ENCODE data around the gene TEX261.

Gene TEX261

DNA sequence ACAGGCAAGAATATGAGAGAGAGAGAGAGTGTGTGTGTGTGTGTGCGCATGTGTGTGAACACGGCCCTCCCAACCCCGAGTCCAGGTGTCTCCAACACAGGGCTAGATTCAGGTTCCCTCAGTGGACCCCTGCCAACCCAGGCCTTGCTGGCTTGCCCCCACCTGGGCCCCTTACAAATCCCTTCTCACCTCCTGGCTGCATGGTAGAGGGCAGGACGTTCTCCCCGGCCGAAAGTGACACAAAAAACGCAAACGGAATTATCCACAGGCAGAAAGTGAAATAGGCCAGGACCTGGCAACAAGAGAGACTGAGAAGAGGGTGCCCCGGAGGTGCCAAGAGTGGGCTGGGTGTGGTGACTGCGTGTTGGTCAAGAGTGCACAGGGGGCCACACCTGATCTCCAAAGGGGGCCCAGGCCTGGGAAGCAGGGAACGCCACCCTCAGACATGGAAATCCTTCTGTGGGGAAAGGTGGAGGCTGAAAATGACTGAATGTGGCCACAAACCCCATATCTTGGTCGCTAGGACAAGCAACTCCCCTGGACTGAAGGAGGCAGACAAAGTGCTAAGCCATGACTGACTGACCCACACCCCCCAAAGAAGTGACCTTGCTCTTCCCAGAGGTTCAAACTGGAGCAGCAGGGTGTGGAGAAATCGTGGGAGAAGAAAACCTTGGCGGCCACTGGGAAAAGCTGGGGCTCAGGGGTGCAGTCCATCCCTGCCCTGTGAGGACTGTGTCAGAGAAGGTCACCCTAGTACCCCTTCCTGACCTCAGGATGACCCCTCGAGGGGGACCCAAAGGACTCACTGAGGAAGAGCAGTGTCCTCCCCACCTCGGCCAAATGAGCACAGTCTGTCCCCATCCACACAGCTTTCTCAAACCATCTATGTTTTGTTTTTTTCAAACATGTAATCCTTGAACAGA lies 5.7 kb downstream of the TEX261 start:
- Histone ChIP-seq H3K27me3 (ENCODE audit: control insufficient read depth in 1 of 2, insufficient read depth in 2 of 2, low read length in 2 of 2) (no peaks in the 10 kb centered on the region), H3K36me3 (ENCODE audit: control insufficient read depth in 1 of 2, insufficient read depth in 2 of 2, low read length in 2 of 2) (peaks cover 42 to 60% of the 10 kb centered on the region in 2 donors), H3K4me3 (ENCODE audit: low read depth in 1 of 2, low read length in 2 of 2) (no peak overlapping the region), H3K9me3 (ENCODE audit: control insufficient read depth in 1 of 2, low read length in 2 of 2) (no peaks in the 10 kb centered on the region), H3K27ac (ENCODE audit: low read depth, low read length) (no peak overlapping the region), H3K9ac (ENCODE audit: low read depth in 1 of 2, low read length in 2 of 2) (no peak overlapping the region), H3K4me1 (ENCODE audit: control insufficient read depth in 1 of 2, insufficient read depth in 2 of 2, low read length in 2 of 2) (peaks cover 14 to 21% of the 10 kb centered on the region in 2 donors)

DNA sequence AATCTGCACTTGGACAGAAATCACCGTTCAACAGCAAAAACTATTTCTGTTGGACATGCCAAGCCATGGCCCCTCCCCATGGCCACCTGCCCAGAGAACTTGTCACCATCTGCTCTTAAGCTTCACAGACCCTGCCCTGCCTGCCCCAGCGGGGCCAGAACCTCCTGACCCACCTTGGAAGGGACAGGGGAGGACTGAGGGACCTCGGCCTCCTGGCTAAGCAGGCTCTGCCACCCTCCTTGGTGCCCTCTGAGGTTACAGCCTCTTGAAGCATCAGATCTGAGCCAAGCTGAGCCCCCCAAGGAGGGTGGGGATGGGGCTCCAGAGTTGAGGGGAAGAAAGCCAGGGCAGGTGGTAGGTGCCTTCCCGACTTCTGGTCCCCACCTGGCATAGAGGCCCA lies 6.5 kb downstream of the TEX261 start:
- H3K4me1 ChIP-seq (ENCODE audit: control insufficient read depth in 1 of 2, insufficient read depth in 2 of 2, low read length in 2 of 2): peaks cover 6 to 12% of the 10 kb centered on the region in 2 donors
- peaks cover 42 to 63% of the 10 kb centered on the region in 2 donors for H3K36me3 ChIP-seq (ENCODE audit: control insufficient read depth in 1 of 2, insufficient read depth in 2 of 2, low read length in 2 of 2)
- no peak overlapping the region for H3K27ac ChIP-seq (ENCODE audit: low read depth, low read length)

DNA sequence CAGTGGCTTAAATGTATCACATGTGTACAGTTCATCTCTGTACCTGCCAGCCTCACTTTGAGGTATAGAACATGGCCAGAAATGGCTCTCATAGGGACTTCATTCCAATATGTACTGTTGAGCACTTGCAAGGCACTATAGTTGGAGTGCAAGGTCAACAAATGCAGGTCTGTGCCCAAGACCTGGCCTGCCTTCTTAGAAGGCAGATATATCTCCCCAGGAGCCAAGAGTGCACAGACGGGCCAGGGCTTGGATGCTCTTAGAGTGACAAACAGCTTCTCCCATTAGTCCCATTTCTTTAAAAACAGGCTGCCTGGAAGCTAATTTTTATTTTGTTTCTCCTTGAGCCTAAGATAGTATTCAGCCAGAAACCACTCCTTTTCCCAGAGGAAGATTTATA lies 7.3 kb downstream of the TEX261 start:
- H3K27me3 ChIP-seq (ENCODE audit: control insufficient read depth in 1 of 2, insufficient read depth in 2 of 2, low read length in 2 of 2): no peaks in the 10 kb centered on the region
- H3K4me1 ChIP-seq (ENCODE audit: control insufficient read depth in 1 of 2, insufficient read depth in 2 of 2, low read length in 2 of 2): peaks cover 0 to 6% of the 10 kb centered on the region in 2 donors
- no peak overlapping the region for H3K27ac ChIP-seq (ENCODE audit: low read depth, low read length)
- H3K4me3 ChIP-seq (ENCODE audit: low read depth in 1 of 2, low read length in 2 of 2): no peak overlapping the region
- H3K9ac ChIP-seq (ENCODE audit: low read depth in 1 of 2, low read length in 2 of 2): no peak overlapping the region
- H3K9me3 ChIP-seq (ENCODE audit: control insufficient read depth in 1 of 2, low read length in 2 of 2): no peaks in the 10 kb centered on the region
- H3K36me3 ChIP-seq (ENCODE audit: control insufficient read depth in 1 of 2, insufficient read depth in 2 of 2, low read length in 2 of 2): peaks cover 42 to 63% of the 10 kb centered on the region in 2 donors

More for the DNA sequence above, 6.5 kb downstream of the TEX261 start:
- H3K27me3 ChIP-seq (ENCODE audit: control insufficient read depth in 1 of 2, insufficient read depth in 2 of 2, low read length in 2 of 2): no peaks in the 10 kb centered on the region
- H3K9ac ChIP-seq (ENCODE audit: low read depth in 1 of 2, low read length in 2 of 2): no peak overlapping the region
- no peaks in the 10 kb centered on the region for H3K9me3 ChIP-seq (ENCODE audit: control insufficient read depth in 1 of 2, low read length in 2 of 2)
- H3K4me3 ChIP-seq (ENCODE audit: low read depth in 1 of 2, low read length in 2 of 2): no peak overlapping the region

DNA sequence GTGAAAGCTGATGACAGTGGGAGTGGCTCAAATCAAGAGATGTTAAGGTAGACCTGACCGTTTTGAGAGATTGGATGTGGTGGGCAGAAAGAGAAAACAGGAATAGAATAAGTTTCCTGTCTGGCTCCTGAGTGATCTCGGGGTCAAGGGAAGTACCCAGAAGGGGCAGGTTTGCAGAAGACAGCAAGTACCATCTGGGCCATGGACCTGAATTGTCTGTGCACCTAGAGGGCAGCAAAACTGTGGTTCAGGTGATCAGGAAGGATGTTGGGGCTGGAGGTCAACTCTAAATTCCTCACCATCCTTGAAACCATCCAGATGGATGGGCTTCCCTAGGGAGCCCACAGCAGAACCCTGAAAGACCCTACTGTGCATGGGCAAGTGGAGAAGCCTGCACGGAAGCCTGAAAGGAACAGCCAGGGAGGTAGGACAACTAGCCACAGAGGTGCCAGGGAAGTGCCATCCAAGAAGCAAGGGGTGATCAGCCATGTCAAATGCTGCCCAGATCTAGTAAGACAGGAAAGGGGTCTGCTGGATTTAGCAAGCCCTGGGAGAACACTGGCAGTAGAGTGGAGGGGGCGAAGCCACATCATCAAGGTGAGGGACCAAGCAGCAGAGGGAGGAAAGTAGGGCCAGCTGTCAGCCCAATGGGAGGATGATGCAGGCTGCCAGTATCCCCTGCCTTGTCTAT lies 8.0 kb downstream of the TEX261 start:
- H3K27me3 ChIP-seq (ENCODE audit: control insufficient read depth in 1 of 2, insufficient read depth in 2 of 2, low read length in 2 of 2): no peaks in the 10 kb centered on the region
- no peaks in the 10 kb centered on the region for H3K9me3 ChIP-seq (ENCODE audit: control insufficient read depth in 1 of 2, low read length in 2 of 2)
- H3K36me3 ChIP-seq (ENCODE audit: control insufficient read depth in 1 of 2, insufficient read depth in 2 of 2, low read length in 2 of 2): peaks cover 40 to 59% of the 10 kb centered on the region in 2 donors
- H3K4me3 ChIP-seq (ENCODE audit: low read depth in 1 of 2, low read length in 2 of 2): no peak overlapping the region
- H3K9ac ChIP-seq (ENCODE audit: low read depth in 1 of 2, low read length in 2 of 2): no peak overlapping the region
- peaks cover 0 to 6% of the 10 kb centered on the region in 2 donors for H3K4me1 ChIP-seq (ENCODE audit: control insufficient read depth in 1 of 2, insufficient read depth in 2 of 2, low read length in 2 of 2)
- H3K27ac ChIP-seq (ENCODE audit: low read depth, low read length): no peak overlapping the region

DNA sequence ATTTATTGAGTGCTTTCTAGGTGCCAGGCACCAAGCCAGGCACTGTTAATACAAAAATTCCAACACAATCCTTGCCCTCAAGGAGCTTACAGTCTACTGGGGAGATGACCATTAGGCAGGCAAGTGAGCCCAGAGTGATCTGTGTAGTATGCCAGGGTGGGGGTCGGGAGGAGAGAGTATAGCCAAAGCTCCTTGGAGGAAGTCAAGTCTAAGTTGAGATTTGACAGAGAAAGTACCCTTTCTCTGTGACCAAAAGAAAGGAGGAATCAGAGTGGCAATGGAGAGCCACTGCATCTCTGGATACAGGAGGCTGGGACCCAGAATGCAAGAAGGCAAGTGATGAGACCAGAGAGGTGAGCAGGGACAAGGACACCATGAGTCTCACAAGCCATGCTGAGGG lies 8.7 kb downstream of the TEX261 start:
- Histone ChIP-seq H3K4me1 (ENCODE audit: control insufficient read depth in 1 of 2, insufficient read depth in 2 of 2, low read length in 2 of 2) (peaks cover 0 to 6% of the 10 kb centered on the region in 2 donors), H3K9me3 (ENCODE audit: control insufficient read depth in 1 of 2, low read length in 2 of 2) (no peaks in the 10 kb centered on the region), H3K4me3 (ENCODE audit: low read depth in 1 of 2, low read length in 2 of 2) (no peak overlapping the region), H3K27ac (ENCODE audit: low read depth, low read length) (no peak overlapping the region), H3K36me3 (ENCODE audit: control insufficient read depth in 1 of 2, insufficient read depth in 2 of 2, low read length in 2 of 2) (peaks cover 33 to 53% of the 10 kb centered on the region in 2 donors), H3K9ac (ENCODE audit: low read depth in 1 of 2, low read length in 2 of 2) (no peak overlapping the region), H3K27me3 (ENCODE audit: control insufficient read depth in 1 of 2, insufficient read depth in 2 of 2, low read length in 2 of 2) (no peaks in the 10 kb centered on the region)

DNA sequence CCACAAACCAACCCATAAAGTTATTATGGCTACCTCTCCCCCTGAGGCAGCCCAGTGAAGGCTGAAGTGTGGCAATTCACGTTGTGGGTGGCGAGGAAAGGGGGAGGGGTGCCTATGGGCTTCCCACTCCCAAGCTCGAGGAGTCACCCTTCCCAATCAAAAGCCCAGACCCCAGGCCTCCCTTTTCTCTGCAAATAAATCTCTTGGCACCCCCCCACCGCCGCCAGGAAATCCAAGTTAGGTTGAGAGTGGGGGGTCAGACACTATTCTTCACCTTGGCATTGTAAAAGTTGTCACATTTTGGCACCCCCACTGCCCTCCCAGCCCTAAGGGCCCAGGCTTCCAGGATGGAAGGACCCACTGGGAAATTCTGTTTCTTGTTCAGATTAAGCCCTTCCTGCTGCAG lies 9.4 kb downstream of the TEX261 start:
- Histone ChIP-seq H3K4me1 (ENCODE audit: control insufficient read depth in 1 of 2, insufficient read depth in 2 of 2, low read length in 2 of 2) (peaks cover 0 to 6% of the 10 kb centered on the region in 2 donors), H3K36me3 (ENCODE audit: control insufficient read depth in 1 of 2, insufficient read depth in 2 of 2, low read length in 2 of 2) (peaks cover 28 to 46% of the 10 kb centered on the region in 2 donors), H3K27ac (ENCODE audit: low read depth, low read length) (no peak overlapping the region), H3K27me3 (ENCODE audit: control insufficient read depth in 1 of 2, insufficient read depth in 2 of 2, low read length in 2 of 2) (no peaks in the 10 kb centered on the region), H3K4me3 (ENCODE audit: low read depth in 1 of 2, low read length in 2 of 2) (no peak overlapping the region), H3K9ac (ENCODE audit: low read depth in 1 of 2, low read length in 2 of 2) (no peak overlapping the region), H3K9me3 (ENCODE audit: control insufficient read depth in 1 of 2, low read length in 2 of 2) (no peaks in the 10 kb centered on the region)

DNA sequence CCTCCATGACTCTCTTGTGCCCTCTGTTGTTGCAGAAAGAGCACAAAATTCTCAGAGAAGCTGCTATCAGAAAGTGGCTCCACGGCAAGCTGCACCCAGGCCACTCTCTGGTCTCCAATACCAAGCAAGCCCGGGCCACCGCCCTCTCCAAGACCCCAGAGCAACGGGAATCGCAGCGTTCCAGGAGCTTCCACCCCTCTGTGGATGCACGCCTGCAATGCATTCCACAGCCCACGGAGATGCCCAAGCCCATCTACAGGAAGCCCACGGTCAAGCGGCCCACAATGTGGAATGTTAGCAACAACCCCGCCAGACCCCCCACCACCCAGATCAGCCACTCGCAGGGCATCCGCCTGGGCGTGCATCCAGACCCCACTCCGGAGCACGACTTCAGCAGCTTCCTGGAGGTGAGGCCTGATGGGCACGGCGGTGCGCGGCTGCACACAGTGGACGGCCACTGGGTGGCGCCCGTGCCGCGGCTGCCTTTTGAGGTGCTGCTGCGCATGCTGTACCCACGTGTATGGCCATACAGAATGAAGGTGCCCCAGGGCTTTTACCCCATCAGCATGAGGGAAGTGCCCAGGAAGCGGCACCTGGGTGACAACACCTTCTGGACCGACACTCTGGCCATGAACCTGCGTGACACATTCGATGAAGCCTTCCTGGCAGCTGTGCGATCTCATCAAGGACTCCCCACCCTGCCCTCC lies 9.9 kb downstream of the TEX261 start:
- Histone ChIP-seq H3K4me3 (ENCODE audit: low read depth in 1 of 2, low read length in 2 of 2) (no peak overlapping the region), H3K27ac (ENCODE audit: low read depth, low read length) (no peak overlapping the region), H3K4me1 (ENCODE audit: control insufficient read depth in 1 of 2, insufficient read depth in 2 of 2, low read length in 2 of 2) (peaks cover 0 to 6% of the 10 kb centered on the region in 2 donors), H3K9ac (ENCODE audit: low read depth in 1 of 2, low read length in 2 of 2) (no peak overlapping the region), H3K9me3 (ENCODE audit: control insufficient read depth in 1 of 2, low read length in 2 of 2) (no peaks in the 10 kb centered on the region), H3K27me3 (ENCODE audit: control insufficient read depth in 1 of 2, insufficient read depth in 2 of 2, low read length in 2 of 2) (no peaks in the 10 kb centered on the region), H3K36me3 (ENCODE audit: control insufficient read depth in 1 of 2, insufficient read depth in 2 of 2, low read length in 2 of 2) (peaks cover 26 to 40% of the 10 kb centered on the region in 2 donors)

DNA sequence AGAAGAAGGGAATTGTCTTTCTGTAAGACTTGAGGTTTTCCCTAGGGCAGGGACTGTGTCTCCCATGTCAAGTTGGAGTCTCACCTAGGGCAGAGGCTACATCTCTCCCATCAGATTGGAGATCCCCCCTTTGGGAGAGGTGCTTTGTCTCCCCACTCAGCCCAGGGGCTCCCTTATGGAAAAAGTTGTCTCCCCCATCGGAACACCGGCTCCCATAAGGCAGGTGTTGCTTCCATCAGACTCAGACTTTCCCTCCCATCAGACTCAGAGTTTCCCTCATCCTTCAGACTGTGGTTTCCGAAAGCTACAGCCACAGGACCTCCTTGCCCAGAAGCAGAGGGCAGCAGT lies 10.5 kb downstream of the TEX261 start:
- peaks cover 20 to 35% of the 10 kb centered on the region in 2 donors for H3K36me3 ChIP-seq (ENCODE audit: control insufficient read depth in 1 of 2, insufficient read depth in 2 of 2, low read length in 2 of 2)
- no peak overlapping the region for H3K4me3 ChIP-seq (ENCODE audit: low read depth in 1 of 2, low read length in 2 of 2)
- H3K27me3 ChIP-seq (ENCODE audit: control insufficient read depth in 1 of 2, insufficient read depth in 2 of 2, low read length in 2 of 2): no peaks in the 10 kb centered on the region
- H3K9me3 ChIP-seq (ENCODE audit: control insufficient read depth in 1 of 2, low read length in 2 of 2): no peaks in the 10 kb centered on the region
- no peak overlapping the region for H3K27ac ChIP-seq (ENCODE audit: low read depth, low read length)
- peaks cover 0 to 6% of the 10 kb centered on the region in 2 donors for H3K4me1 ChIP-seq (ENCODE audit: control insufficient read depth in 1 of 2, insufficient read depth in 2 of 2, low read length in 2 of 2)
- no peak overlapping the region for H3K9ac ChIP-seq (ENCODE audit: low read depth in 1 of 2, low read length in 2 of 2)

DNA sequence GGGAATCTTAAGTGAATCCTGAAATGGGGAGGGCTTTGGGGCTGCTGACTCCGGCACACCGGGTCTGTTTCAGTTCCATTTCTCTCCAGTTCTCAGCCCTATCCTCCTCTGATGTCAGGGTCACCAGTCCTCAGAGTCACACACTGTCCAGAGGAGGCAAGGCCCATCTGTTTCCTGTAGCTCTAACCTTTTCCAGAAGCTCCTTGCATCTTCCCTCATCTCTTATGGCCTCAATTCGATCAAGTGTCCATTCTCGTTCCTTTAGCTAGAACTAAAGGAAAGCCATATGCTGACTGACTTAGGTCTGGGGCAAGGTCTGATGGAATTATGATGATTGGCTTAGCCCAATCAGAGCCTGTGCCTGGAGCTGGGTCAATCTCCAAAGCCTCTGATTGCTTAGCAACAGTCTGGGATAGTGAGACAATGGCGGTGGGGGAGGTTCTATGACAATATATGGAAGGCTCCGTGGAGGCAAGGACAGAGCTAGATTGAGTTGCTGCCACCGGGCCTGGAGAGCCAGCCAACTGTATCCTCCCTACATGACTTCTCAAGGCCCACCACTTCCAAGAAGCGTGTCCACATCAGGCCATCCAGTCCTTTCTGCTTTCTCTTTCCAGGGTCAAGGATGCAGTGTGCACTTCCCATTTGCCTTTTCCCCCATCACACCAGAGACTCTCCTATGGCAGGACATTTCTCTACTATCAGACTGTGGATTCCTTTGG lies 11.0 kb downstream of the TEX261 start:
- Histone ChIP-seq H3K27me3 (ENCODE audit: control insufficient read depth in 1 of 2, insufficient read depth in 2 of 2, low read length in 2 of 2) (no peaks in the 10 kb centered on the region), H3K4me1 (ENCODE audit: control insufficient read depth in 1 of 2, insufficient read depth in 2 of 2, low read length in 2 of 2) (peaks cover 0 to 8% of the 10 kb centered on the region in 2 donors), H3K9me3 (ENCODE audit: control insufficient read depth in 1 of 2, low read length in 2 of 2) (no peaks in the 10 kb centered on the region), H3K9ac (ENCODE audit: low read depth in 1 of 2, low read length in 2 of 2) (no peak overlapping the region), H3K36me3 (ENCODE audit: control insufficient read depth in 1 of 2, insufficient read depth in 2 of 2, low read length in 2 of 2) (peaks cover 15 to 30% of the 10 kb centered on the region in 2 donors), H3K4me3 (ENCODE audit: low read depth in 1 of 2, low read length in 2 of 2) (no peak overlapping the region), H3K27ac (ENCODE audit: low read depth, low read length) (no peak overlapping the region)

Data from duodenal mucosa (tissue), 2 donors.